Omental fat pad (tissue), 4 donors: Measurements from ENCODE around the gene NKX2-2. TPM values are rescaled to one million over a fixed set of nuclear protein-coding genes. Genes with fewer than 3 reads are reported as not detected.

Source experiments
- ATAC-seq: fragments of 150-250 bp; one replicate; pipeline ENCODE4 v1.9.1; 2016; ENCODE audit warnings: mild to moderate bottlenecking, moderate library complexity; ENCODE audit not compliant: low FRiP score
- DNase-seq: peaks from one replicate; pipeline ENCODE4 v3.0.0-alpha.2; 2019; ENCODE audit warnings: low spot score
- CTCF ChIP-seq, 3 donors: fragments of 450-650 bp; IDR thresholded peaks; one replicate each; pipeline ENCODE4 v1.5.1; 2016 to 2017; ENCODE audit warnings: antibody characterized with exemption in 3 of 3, mild to moderate bottlenecking in 3 of 3, moderate library complexity in 2 of 3
- total RNA-seq, 4 donors: library from RNA; depleted of rRNA; stranded (reverse); fragments of >200 nt; gene quantifications; one replicate each; pipeline ENCODE4 v1.1.0, GENCODE V29; 2016

NKX2-2 gene
- total RNA-seq, 4 donors from 2014 or later = not detected

DNA sequence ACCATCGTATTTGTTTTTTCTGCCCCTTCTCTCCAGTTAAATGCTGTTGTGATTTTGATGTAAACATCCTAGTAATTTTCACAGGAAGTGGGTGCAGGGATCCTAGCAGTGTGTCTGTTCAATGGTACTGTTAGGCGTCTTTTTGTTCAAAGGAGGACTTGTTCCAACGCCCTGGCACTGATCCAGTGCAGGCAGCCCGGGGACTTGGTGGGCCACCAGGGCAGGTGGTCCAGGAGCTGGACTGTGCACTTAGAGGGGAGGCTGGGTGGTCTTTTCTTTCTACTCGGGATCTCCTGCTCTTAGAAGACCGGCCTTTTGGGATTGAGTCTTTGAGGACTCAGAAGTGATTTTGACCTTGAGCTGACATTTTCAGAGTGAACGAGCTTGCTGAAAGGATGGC is 41.1 kb upstream of the NKX2-2 start:
- DNase-seq (no peak), ATAC-seq (no peak)
- no peak for TF ChIP-seq CTCF (IDR thresholded peaks at IDR 0.05)

- ATAC-seq (no peak), DNase-seq (no peak)
- TF ChIP-seq CTCF (IDR thresholded peaks at IDR 0.05) = no peak
These were observed 40.6 kb upstream of the NKX2-2 start for GRCh38 chr20:21554376-21554890.

GRCh38 chr20:21550587-21550986 is 36.7 kb upstream of the NKX2-2 start:
- DNase-seq (no peak), ATAC-seq (no peak)
- no peak for TF ChIP-seq CTCF (IDR thresholded peaks at IDR 0.05)

DNA sequence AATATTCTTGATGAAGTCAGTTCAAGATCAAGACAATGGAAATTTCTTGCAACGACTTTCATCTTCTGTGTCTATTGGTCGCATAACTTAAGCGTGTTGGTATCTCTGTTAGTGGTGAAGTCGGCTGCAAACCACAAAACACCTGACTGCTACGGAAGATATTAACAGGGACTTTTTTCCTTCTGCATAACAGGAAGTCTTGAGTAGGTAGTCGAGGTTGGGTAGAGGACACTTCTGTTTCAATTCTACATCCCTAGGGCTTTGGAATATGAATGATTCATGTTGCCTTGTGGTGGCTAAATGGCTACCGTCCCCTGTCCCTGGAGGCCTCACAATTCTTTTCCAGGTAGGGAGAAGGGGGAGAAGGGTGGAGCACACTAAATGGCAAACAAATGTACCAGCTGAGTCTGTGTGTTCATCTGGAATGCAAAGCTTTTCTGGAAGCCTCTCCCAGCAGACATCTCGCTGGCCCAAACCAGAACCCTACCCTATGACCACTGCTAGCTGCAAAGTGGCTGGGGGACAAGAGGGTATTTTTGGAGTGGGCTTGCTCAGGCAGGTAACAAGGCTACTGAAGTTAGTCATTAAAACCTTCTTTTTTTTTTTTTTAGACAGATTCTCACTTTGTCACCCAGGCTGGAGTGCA is 34.6 kb upstream of the NKX2-2 start:
- DNase-seq = no peak
- ATAC-seq = no peak
- no peak for TF ChIP-seq CTCF (IDR thresholded peaks at IDR 0.05)

GRCh38 chr20:21546355-21546754 is 32.5 kb upstream of the NKX2-2 start:
- no peak for DNase-seq

DNA sequence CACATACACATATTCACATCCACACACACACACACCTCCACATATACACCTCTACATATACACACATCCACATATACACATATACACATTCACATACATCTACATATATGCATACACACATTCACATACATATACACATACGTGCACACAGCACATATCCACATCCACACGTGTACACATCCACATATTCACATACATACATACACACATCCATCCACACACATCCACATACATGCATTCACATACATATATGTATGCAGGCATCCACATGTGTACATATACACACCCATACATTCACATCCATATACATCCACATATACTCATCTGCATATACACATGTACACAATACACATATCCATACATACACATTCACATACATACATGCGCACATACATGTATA is 25.6 kb upstream of the NKX2-2 start:
- DNase-seq = no peak
- no peak for ATAC-seq

More at GRCh38 chr20:21546355-21546754, 32.5 kb upstream of the NKX2-2 start:
- no peak for TF ChIP-seq CTCF (IDR thresholded peaks at IDR 0.05)
- no peak for ATAC-seq

More for the DNA sequence above, 25.6 kb upstream of the NKX2-2 start:
- no peak for TF ChIP-seq CTCF (IDR thresholded peaks at IDR 0.05)
